Keratinocyte (primary cell): ENCODE results near the gene FAM177A1. TPM values are rescaled to one million over a fixed set of nuclear protein-coding genes. Genes with fewer than 3 reads are reported as not detected.

Source experiments
- DNase-seq: peaks from one replicate; pipeline ENCODE4 v3.0.0-alpha.2; 2011; ENCODE audit warnings: low read depth, missing footprints, low spot score
- FAIRE-seq: peaks from 2 replicates; lab custom pipeline; 2011; peaks lifted over from hg19 to GRCh38; lab: Jason Lieb, UNC
- H2AFZ ChIP-seq: 2 replicates; pipeline ENCODE4 v1.6.0; 2012; ENCODE audit warnings: low read length, control low read depth, inconsistent platforms; ENCODE audit not compliant: control insufficient read depth
- H3K27ac ChIP-seq: 2 replicates; pipeline ENCODE4 v1.5.1; 2011; ENCODE audit warnings: low read length; ENCODE audit not compliant: control insufficient read depth, insufficient read depth
- H3K27me3 ChIP-seq: 3 replicates; pipeline ENCODE4 v1.6.0; 2011; ENCODE audit warnings: low read length; ENCODE audit not compliant: control insufficient read depth, insufficient read depth; ENCODE audit errors: extremely low read depth
- H3K36me3 ChIP-seq, 2 experiments: 2 replicates in 1 of 2; 3 replicates in 1 of 2; pipeline ENCODE4 v1.5.1; 2011; ENCODE audit warnings: low read length in 2 of 2, mild to moderate bottlenecking in 1 of 2; ENCODE audit not compliant: control insufficient read depth in 2 of 2, insufficient read depth in 2 of 2; ENCODE audit errors: extremely low read depth in 1 of 2
- H3K4me1 ChIP-seq: 3 replicates; pipeline ENCODE4 v1.5.1; 2011; ENCODE audit warnings: low read length; ENCODE audit not compliant: control insufficient read depth, insufficient read depth; ENCODE audit errors: extremely low read depth
- H3K4me2 ChIP-seq: 3 replicates; pipeline ENCODE4 v1.6.0; 2011; ENCODE audit warnings: low read depth, low read length; ENCODE audit not compliant: control insufficient read depth, insufficient read depth; ENCODE audit errors: extremely low read depth
- H3K4me3 ChIP-seq, 3 experiments: fragments of 200-600 bp in 1 of 3; sonication (generic) in 1 of 3; 2 replicates in 2 of 3; 3 replicates in 1 of 3; pipeline ENCODE4 v1.5.1; 2011 to 2016; ENCODE audit warnings: low read length in 3 of 3, mild to moderate bottlenecking in 3 of 3, control low read depth in 2 of 3, inconsistent platforms in 1 of 3, low read depth in 1 of 3, mixed read lengths in 1 of 3, mixed run types in 1 of 3, moderate library complexity in 1 of 3; ENCODE audit not compliant: control insufficient read depth in 2 of 3, insufficient read depth in 2 of 3; ENCODE audit errors: extremely low read depth in 1 of 3
- H3K79me2 ChIP-seq: 2 replicates; pipeline ENCODE4 v1.6.0; 2012; ENCODE audit warnings: low read length; ENCODE audit not compliant: control insufficient read depth, insufficient read depth
- H3K9ac ChIP-seq: 3 replicates; pipeline ENCODE4 v1.6.0; 2011; ENCODE audit warnings: low read length; ENCODE audit not compliant: control insufficient read depth, insufficient read depth; ENCODE audit errors: extremely low read depth
- H3K9me1 ChIP-seq: 3 replicates; pipeline ENCODE4 v1.6.0; 2011; ENCODE audit warnings: low read length; ENCODE audit not compliant: control insufficient read depth, insufficient read depth; ENCODE audit errors: extremely low read depth
- H3K9me3 ChIP-seq: 2 replicates; pipeline ENCODE4 v1.5.1; 2012; ENCODE audit warnings: low read depth, low read length; ENCODE audit not compliant: control insufficient read depth
- H4K20me1 ChIP-seq: 3 replicates; pipeline ENCODE4 v1.6.0; 2011; ENCODE audit warnings: low read length; ENCODE audit not compliant: control insufficient read depth, insufficient read depth; ENCODE audit errors: extremely low read depth
- EZH2 ChIP-seq: IDR thresholded peaks from one replicate; pipeline ENCODE4 v1.6.1; 2012; ENCODE audit warnings: inconsistent platforms, mild to moderate bottlenecking, low read length, moderate library complexity
- dilution Hi-C: fragments of 300-500 bp; cut with MboI; formaldehyde crosslinking; loops from one replicate; pipeline ENCODE4 v1.7.0; 2020; ENCODE audit warnings: low sequenced_read_pairs; ENCODE audit not compliant: extremely low pct_ligation_motif_present
- polyA plus RNA-seq, 5 experiments: library from polyadenylated mRNA; depleted of rRNA in 3 of 5; stranded (reverse) in 3 of 5; stranded (forward) in 1 of 5; unstranded in 1 of 5; fragments of >200 nt; gene quantifications; 1 replicate in 1 of 5; 2 replicates in 3 of 5; 3 replicates in 1 of 5; pipeline versions ENCODE4 v1.2.1 to v1.2.3, GENCODE V29; 2011 to 2012; ENCODE audit warnings: missing spikeins in 2 of 5, low read depth in 1 of 5, low replicate concordance in 1 of 5
- TF ChIP-seq, protein P1 (sequence below), 3 experiments: IDR thresholded peaks in 1 of 3; conservative IDR thresholded peaks in 1 of 3; optimal IDR thresholded peaks in 1 of 3; 2 replicates in 2 of 3; 3 replicates in 1 of 3; pipeline versions ENCODE3 to v1.5.1; 2011; ENCODE audit warnings: low read length in 3 of 3, mild to moderate bottlenecking in 3 of 3, moderate library complexity in 2 of 3, control low read depth in 1 of 3, inconsistent platforms in 1 of 3; ENCODE audit not compliant: insufficient read depth in 2 of 3; ENCODE audit errors: extremely low read depth in 1 of 3

Gene FAM177A1
- polyA plus RNA-seq, 1 donor (not counting 4 experiments of a cell fraction or from before 2014, with no cell fraction given): 53.1 TPM

DNA sequence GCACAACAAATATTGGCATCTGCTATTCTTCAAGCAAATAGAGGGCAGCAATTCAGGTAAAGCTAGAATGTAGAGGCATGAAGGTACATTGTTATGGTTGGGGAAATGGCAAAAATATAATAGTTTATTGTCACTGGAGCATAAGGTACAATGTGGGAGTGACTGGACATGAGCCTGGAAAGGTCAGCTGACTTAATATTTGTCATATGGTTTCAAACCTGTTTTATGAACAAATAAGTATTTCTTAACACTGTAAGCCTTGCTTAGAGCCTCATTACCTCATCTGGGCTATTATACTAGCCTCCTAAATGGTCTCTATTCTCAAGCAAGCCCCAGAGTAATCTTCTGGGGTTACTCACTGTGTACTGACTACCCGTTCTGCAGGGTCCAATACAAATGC is 33.7 kb downstream of the FAM177A1 start:
- Histone ChIP-seq H3K4me1 (no peaks in the 10 kb centered on the region), H3K9me1 (no peaks in the 10 kb centered on the region), H3K4me3 (no peak overlapping the region), H3K27ac (no peak overlapping the region), H3K79me2 (no peaks in the 10 kb centered on the region), H3K9ac (no peak overlapping the region), H3K27me3 (no peaks in the 10 kb centered on the region), H3K36me3 (peaks cover 7 to 8% of the 10 kb centered on the region in 2 experiments), H3K9me3 (no peaks in the 10 kb centered on the region), H3K4me2 (no peak overlapping the region), H2AFZ (no peak overlapping the region), H4K20me1 (no peaks in the 10 kb centered on the region)
- TF ChIP-seq, protein P1, sequence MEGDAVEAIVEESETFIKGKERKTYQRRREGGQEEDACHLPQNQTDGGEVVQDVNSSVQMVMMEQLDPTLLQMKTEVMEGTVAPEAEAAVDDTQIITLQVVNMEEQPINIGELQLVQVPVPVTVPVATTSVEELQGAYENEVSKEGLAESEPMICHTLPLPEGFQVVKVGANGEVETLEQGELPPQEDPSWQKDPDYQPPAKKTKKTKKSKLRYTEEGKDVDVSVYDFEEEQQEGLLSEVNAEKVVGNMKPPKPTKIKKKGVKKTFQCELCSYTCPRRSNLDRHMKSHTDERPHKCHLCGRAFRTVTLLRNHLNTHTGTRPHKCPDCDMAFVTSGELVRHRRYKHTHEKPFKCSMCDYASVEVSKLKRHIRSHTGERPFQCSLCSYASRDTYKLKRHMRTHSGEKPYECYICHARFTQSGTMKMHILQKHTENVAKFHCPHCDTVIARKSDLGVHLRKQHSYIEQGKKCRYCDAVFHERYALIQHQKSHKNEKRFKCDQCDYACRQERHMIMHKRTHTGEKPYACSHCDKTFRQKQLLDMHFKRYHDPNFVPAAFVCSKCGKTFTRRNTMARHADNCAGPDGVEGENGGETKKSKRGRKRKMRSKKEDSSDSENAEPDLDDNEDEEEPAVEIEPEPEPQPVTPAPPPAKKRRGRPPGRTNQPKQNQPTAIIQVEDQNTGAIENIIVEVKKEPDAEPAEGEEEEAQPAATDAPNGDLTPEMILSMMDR (optimal IDR thresholded peaks at IDR 0.05 in 1 of 3, IDR thresholded peaks at IDR 0.05 in 1 of 3, conservative IDR thresholded peaks at IDR 0.05 in 1 of 3; ENCODE audit: extremely low read depth in 1 of 3, insufficient read depth in 2 of 3, low read length in 3 of 3): no peak
- TF ChIP-seq EZH2: no peak
- dilution Hi-C loops: no loop called here
- no peak for DNase-seq
- no peak for FAIRE-seq

DNA sequence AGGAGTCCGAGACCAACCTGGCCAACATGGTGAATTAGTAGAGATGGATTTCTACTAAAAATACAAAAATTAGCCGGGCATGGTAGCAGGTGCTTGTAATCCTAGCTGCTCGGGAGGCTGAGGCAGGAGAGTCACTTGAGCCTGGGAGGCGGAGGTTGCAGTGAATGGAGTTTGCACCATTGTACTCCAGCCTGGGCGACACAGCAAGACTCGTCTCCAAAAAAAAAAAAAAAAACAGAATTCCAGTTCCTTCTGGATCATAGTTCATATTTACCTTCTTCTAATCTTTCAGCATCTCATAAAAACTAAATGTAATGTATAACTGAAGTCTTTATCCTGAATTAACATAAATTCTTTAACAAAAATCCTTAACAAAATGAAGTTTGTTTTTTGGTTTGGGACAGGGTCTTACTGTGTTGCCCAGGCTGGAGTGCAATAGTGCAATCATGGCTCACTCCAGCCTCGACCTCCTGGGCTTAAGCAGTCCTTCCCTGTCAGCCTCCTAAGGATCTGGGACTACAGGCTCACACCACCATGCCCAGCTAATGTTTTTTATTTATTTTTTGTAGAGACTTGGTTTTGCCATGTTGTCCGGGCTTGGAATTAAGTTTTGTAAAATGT is 37.6 kb downstream of the FAM177A1 start:
- Histone ChIP-seq H4K20me1 (no peaks in the 10 kb centered on the region), H3K4me3 (no peak overlapping the region), H3K9me3 (no peaks in the 10 kb centered on the region), H3K27me3 (no peaks in the 10 kb centered on the region), H3K9me1 (no peaks in the 10 kb centered on the region), H2AFZ (no peak overlapping the region), H3K9ac (no peak overlapping the region), H3K4me1 (no peaks in the 10 kb centered on the region), H3K27ac (no peak overlapping the region), H3K4me2 (no peak overlapping the region), H3K36me3 (peaks cover 3 to 8% of the 10 kb centered on the region in 2 experiments), H3K79me2 (no peaks in the 10 kb centered on the region)
- no peak for FAIRE-seq
- no peak for DNase-seq
- dilution Hi-C loops: no loop called here
- TF ChIP-seq EZH2: no peak
- TF ChIP-seq, protein P1 (optimal IDR thresholded peaks at IDR 0.05 in 1 of 3, IDR thresholded peaks at IDR 0.05 in 1 of 3, conservative IDR thresholded peaks at IDR 0.05 in 1 of 3; ENCODE audit: extremely low read depth in 1 of 3, insufficient read depth in 2 of 3, low read length in 3 of 3): no peak
